Suprapubic skin (tissue), 4 donors: ENCODE data around the gene MOSMO. TPM values are rescaled to one million over a fixed set of nuclear protein-coding genes. Genes with fewer than 3 reads are reported as not detected.

Experiments used
- DNase-seq, 2 donors: peaks; one replicate each; pipeline ENCODE4 v3.0.0-alpha.2; 2019; ENCODE audit warnings: low spot score in 2 of 2
- H3K27ac ChIP-seq: fragments of 200-600 bp; sonication (generic); one replicate; pipeline ENCODE4 v1.5.1; 2019
- H3K27me3 ChIP-seq: fragments of 200-600 bp; sonication (generic); one replicate; pipeline ENCODE4 v1.5.1; 2019
- H3K36me3 ChIP-seq: fragments of 200-600 bp; sonication (generic); one replicate; pipeline ENCODE4 v1.5.1; 2019
- H3K4me1 ChIP-seq: fragments of 200-600 bp; sonication (generic); one replicate; pipeline ENCODE4 v1.5.1; 2019
- H3K4me3 ChIP-seq: fragments of 200-600 bp; sonication (generic); one replicate; pipeline ENCODE4 v1.5.1; 2019; ENCODE audit warnings: mild to moderate bottlenecking
- H3K9me3 ChIP-seq: fragments of 200-600 bp; sonication (generic); one replicate; pipeline ENCODE4 v1.5.1; 2019
- EP300 ChIP-seq: sonication (generic); formaldehyde crosslinking; IDR thresholded peaks from one replicate; pipeline ENCODE4 v1.6.1; 2017; ENCODE audit warnings: antibody characterized with exemption
- POLR2A ChIP-seq, 2 donors: fragments of 450-650 bp; IDR thresholded peaks; one replicate each; pipeline ENCODE4 v1.6.1; 2017; ENCODE audit warnings: antibody characterized with exemption in 2 of 2, mild to moderate bottlenecking in 2 of 2, moderate library complexity in 2 of 2
- POLR2AphosphoS5 ChIP-seq, 3 donors: sonication (generic); formaldehyde crosslinking; IDR thresholded peaks; one replicate each; pipeline ENCODE4 v1.6.1; 2017; ENCODE audit warnings: antibody characterized with exemption in 3 of 3
- WGBS: methylation state at CpG from one replicate; pipeline ENCODE4 v1.1.5; 2018; 5-methylcytosine and 5-hydroxymethylcytosine counted together
- total RNA-seq, 4 donors: library from RNA; depleted of rRNA; stranded (reverse); fragments of >200 nt; gene quantifications; one replicate each; pipeline ENCODE4 v1.1.0, GENCODE V29; 2016
- TF ChIP-seq, protein P1 (sequence below), 2 donors: fragments of 200-600 bp in 1 of 2; fragments of 450-650 bp in 1 of 2; sonication (generic) in 1 of 2; IDR thresholded peaks; one replicate each; pipeline ENCODE4 v1.5.1; 2016 to 2019; ENCODE audit warnings: antibody characterized with exemption in 2 of 2, mild to moderate bottlenecking in 1 of 2, moderate library complexity in 1 of 2

Gene MOSMO
- total RNA-seq, 4 donors from 2014 or later, result 11.9 to 32.7 (median 16.7) TPM

DNA sequence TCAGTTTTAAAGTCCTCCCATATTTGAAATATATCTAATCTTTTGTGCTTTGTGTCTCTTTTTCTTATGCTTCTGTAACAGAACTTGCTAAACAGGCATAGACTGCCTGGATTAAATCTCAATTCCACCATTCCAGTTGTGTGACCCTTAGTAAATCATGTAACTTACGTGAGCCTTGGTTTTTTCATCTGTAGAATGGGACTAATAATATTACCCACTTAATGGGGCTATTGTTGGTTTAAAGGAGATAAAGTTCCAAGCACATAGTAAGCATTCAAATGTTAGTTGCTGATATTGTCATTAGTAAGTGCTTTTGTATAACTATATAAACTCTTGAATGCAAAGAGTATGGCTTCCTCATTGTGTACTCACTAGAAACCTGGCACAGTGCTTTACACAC is 78.5 kb downstream of the MOSMO start:
- no peaks in the 10 kb centered on the region for H3K27me3 ChIP-seq
- H3K4me3 ChIP-seq, result no peak overlapping the region
- H3K36me3 ChIP-seq, result peaks cover 7% of the 10 kb centered on the region
- DNase-seq, result no peak
- no peaks in the 10 kb centered on the region for H3K4me1 ChIP-seq
- 97% methylated on average over 1 of the region's 1 CpG for whole genome bisulfite sequencing
- H3K9me3 ChIP-seq, result no peaks in the 10 kb centered on the region
- H3K27ac ChIP-seq, result no peak overlapping the region
- TF ChIP-seq, protein P1, sequence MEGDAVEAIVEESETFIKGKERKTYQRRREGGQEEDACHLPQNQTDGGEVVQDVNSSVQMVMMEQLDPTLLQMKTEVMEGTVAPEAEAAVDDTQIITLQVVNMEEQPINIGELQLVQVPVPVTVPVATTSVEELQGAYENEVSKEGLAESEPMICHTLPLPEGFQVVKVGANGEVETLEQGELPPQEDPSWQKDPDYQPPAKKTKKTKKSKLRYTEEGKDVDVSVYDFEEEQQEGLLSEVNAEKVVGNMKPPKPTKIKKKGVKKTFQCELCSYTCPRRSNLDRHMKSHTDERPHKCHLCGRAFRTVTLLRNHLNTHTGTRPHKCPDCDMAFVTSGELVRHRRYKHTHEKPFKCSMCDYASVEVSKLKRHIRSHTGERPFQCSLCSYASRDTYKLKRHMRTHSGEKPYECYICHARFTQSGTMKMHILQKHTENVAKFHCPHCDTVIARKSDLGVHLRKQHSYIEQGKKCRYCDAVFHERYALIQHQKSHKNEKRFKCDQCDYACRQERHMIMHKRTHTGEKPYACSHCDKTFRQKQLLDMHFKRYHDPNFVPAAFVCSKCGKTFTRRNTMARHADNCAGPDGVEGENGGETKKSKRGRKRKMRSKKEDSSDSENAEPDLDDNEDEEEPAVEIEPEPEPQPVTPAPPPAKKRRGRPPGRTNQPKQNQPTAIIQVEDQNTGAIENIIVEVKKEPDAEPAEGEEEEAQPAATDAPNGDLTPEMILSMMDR (IDR thresholded peaks at IDR 0.05), result no peak
- TF ChIP-seq POLR2A (IDR thresholded peaks at IDR 0.05), result no peak
- TF ChIP-seq POLR2AphosphoS5 (IDR thresholded peaks at IDR 0.05), result no peak

DNA sequence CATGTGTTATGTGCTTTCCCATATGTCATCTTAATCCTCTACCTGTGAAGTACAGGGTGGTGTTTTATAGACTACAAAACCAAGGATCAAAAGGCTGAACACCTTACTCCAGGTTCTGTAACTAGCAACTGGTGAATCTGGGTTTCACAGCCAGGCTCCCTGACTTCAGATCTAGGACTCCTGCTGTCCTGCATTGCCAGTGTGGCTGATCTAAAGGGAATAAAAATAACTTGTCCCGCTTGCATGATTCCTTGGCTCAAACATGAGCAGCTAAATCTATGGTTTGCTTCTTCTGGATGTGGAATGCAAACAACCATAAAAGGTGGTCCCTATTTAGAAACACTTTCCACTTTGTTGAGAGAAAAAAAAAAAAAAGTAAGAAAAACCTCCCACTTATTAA is 80.7 kb downstream of the MOSMO start:
- Histone ChIP-seq H3K4me1 (no peaks in the 10 kb centered on the region), H3K27me3 (no peaks in the 10 kb centered on the region), H3K36me3 (peaks cover 7% of the 10 kb centered on the region), H3K27ac (no peak overlapping the region), H3K4me3 (no peak overlapping the region), H3K9me3 (no peaks in the 10 kb centered on the region)
- no peak for TF ChIP-seq POLR2A (IDR thresholded peaks at IDR 0.05)
- TF ChIP-seq EP300, result no peak
- TF ChIP-seq POLR2AphosphoS5 (IDR thresholded peaks at IDR 0.05), result no peak
- TF ChIP-seq, protein P1 (IDR thresholded peaks at IDR 0.05), result no peak
- DNase-seq, result no peak
- WGBS, result 89% methylated on average over 1 of the region's 1 CpG

DNA sequence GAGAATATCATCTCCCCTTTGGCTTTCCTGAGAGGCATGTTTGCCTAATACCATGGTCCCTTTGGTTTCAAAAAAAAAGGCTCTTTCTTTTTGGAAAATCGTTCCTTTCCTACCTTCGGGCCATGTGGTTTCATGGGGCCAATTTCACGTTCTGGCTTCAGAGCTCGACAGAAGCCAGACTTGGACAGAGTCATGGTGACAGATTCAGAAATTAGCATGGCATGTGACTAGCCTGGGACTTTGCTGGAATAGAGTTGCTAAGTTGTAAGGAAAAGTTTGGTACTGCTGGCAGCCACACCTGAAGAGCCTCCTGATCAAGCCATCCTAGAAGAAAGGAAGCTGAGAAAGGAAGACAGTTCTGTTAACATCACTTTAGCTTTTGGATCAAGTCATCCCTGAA is 82.0 kb downstream of the MOSMO start:
- no peak for DNase-seq
- no peak overlapping the region for H3K4me3 ChIP-seq
- 71% methylated on average over 4 of the region's 4 CpGs for WGBS

DNA sequence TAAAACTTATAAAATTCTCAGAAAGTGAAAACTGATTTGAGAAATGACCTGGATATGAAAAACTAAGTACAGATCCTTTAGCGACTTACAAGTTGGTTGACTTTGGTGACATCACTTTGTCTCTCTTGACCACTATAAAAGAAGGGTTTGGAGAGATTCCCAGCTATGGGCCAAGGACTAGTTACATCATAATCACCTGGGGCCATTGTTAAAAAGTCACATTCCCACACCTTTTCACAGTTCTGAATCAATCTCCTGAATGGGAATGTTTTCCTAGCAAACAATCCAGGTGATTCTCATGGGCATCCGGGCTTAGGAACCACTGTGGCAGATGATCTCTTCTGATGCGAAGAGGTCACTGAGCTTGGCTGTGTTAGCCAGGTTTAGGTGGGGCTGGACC is 83.8 kb downstream of the MOSMO start:
- no peaks in the 10 kb centered on the region for H3K9me3 ChIP-seq
- 89% methylated on average over 3 of the region's 3 CpGs for WGBS
- no peaks in the 10 kb centered on the region for H3K27me3 ChIP-seq
- no peaks in the 10 kb centered on the region for H3K36me3 ChIP-seq
- no peak for DNase-seq
- no peaks in the 10 kb centered on the region for H3K4me1 ChIP-seq
- no peak overlapping the region for H3K27ac ChIP-seq
- TF ChIP-seq POLR2AphosphoS5 (IDR thresholded peaks at IDR 0.05) (no peak), POLR2A (IDR thresholded peaks at IDR 0.05) (no peak), EP300 (no peak)
- TF ChIP-seq, protein P1 (IDR thresholded peaks at IDR 0.05), result no peak
- H3K4me3 ChIP-seq, result no peak overlapping the region

More for the DNA sequence above, 82.0 kb downstream of the MOSMO start:
- no peaks in the 10 kb centered on the region for H3K9me3 ChIP-seq
- no peaks in the 10 kb centered on the region for H3K4me1 ChIP-seq
- no peak overlapping the region for H3K27ac ChIP-seq
- TF ChIP-seq EP300, result no peak
- no peaks in the 10 kb centered on the region for H3K27me3 ChIP-seq
- H3K36me3 ChIP-seq, result peaks cover 3% of the 10 kb centered on the region

DNA sequence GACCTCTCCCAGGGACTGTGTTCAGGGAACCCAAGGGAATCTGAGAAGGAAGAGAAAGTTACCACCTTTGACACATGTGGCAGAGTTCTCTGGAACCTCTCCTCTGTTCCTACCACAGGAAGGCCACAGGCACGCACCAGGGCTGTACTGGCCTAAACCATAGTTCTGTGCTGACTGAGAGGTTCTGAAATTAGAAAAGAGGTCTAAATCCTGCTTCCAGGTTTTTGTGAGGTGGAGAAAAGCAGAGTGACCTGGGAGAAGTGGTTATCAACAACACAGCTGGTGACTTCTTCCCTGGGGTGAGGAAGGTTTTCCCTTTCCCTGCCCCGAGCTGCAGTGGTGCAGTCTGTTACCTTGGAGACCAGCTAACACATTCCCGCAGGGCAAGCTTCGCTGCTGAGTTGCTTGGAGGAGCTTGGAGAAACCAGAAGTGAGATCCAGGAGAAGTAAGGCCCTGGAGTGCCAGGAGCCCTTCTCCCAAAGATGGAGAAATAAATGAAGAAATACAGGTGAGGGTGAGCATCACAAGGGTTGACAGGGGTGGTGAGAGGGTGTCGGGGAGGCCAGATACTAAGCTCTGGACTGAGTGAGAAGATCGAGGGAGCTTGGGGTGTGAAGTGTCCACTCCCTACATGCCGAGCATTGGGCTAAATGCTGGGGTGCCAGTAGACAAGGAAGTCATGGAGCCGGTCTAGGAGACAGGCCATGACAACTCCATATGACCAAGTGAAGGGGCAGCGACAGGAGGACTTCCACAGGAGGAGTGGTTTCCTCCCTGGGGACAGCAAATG is 84.4 kb downstream of the MOSMO start, which contains the start of gene VWA3A:
Gene VWA3A (plus strand): TSS at position 399 of the 791 bp plus-strand sequence. CDS start 97 bp downstream, at position 496.
- Histone ChIP-seq H3K27me3 (no peaks in the 10 kb centered on the region), H3K9me3 (no peaks in the 10 kb centered on the region), H3K4me1 (no peaks in the 10 kb centered on the region), H3K36me3 (no peaks in the 10 kb centered on the region), H3K4me3 (no peak within 1 kb of the TSS), H3K27ac (no peak within 1 kb of the TSS)
- DNase-seq, result no peak
- no peak for TF ChIP-seq POLR2AphosphoS5 (IDR thresholded peaks at IDR 0.05)
- no peak for TF ChIP-seq EP300
- no peak for TF ChIP-seq POLR2A (IDR thresholded peaks at IDR 0.05)
- TF ChIP-seq, protein P1 (IDR thresholded peaks at IDR 0.05), result no peak
- WGBS, result 52% methylated on average over 9 of the region's 9 CpGs
